Gastroesophageal sphincter (tissue), 4 donors: ENCODE measurements around the gene ULK1. TPM values are rescaled to one million over a fixed set of nuclear protein-coding genes. Genes with fewer than 3 reads are reported as not detected.

Source experiments
- ATAC-seq: fragments of 150-250 bp; one replicate; pipeline ENCODE4 v1.9.1; 2016; ENCODE audit warnings: mild to moderate bottlenecking, moderate library complexity
- H3K27ac ChIP-seq, 4 donors: fragments of 200-600 bp; sonication (generic) in 3 of 4; 1 replicate in 3 of 4; 2 replicates in 1 of 4; pipeline ENCODE4 v1.5.1; 2016 to 2019
- H3K27me3 ChIP-seq: fragments of 200-600 bp; sonication (generic); one replicate; pipeline ENCODE4 v1.5.1; 2019
- H3K36me3 ChIP-seq, 2 donors: fragments of 200-600 bp; sonication (generic); one replicate each; pipeline ENCODE4 v1.5.1; 2019; ENCODE audit warnings: control low read depth in 1 of 2
- H3K4me1 ChIP-seq, 3 donors: fragments of 200-600 bp; sonication (generic); 1 replicate in 2 of 3; 2 replicates in 1 of 3; pipeline ENCODE4 v1.5.1; 2016 to 2019; ENCODE audit warnings: control low read depth in 2 of 3
- H3K4me3 ChIP-seq, 2 donors: fragments of 200-600 bp; sonication (generic); one replicate each; pipeline ENCODE4 v1.5.1; 2019; ENCODE audit warnings: mild to moderate bottlenecking in 1 of 2, moderate library complexity in 1 of 2
- H3K9me3 ChIP-seq, 3 donors: fragments of 200-600 bp; sonication (generic); one replicate each; pipeline ENCODE4 v1.5.1; 2017 to 2019; ENCODE audit warnings: control low read depth in 2 of 3
- EP300 ChIP-seq: sonication (generic); formaldehyde crosslinking; IDR thresholded peaks from one replicate; pipeline ENCODE4 v1.6.1; 2017; ENCODE audit warnings: antibody characterized with exemption, mild to moderate bottlenecking
- POLR2A ChIP-seq, 2 donors: fragments of 450-650 bp; IDR thresholded peaks; one replicate each; pipeline ENCODE4 v1.6.1; 2017; ENCODE audit warnings: antibody characterized with exemption in 2 of 2, mild to moderate bottlenecking in 2 of 2, moderate library complexity in 1 of 2
- POLR2AphosphoS5 ChIP-seq: sonication (generic); formaldehyde crosslinking; IDR thresholded peaks from one replicate; pipeline ENCODE4 v1.6.1; 2017; ENCODE audit warnings: antibody characterized with exemption
- WGBS, 2 donors: methylation state at CpG; one replicate each; pipeline ENCODE4 v1.1.5; 2018; ENCODE audit warnings: low coverage in 1 of 2; 5-methylcytosine and 5-hydroxymethylcytosine counted together
- total RNA-seq, 4 donors: library from RNA; depleted of rRNA; stranded (reverse); fragments of >200 nt; gene quantifications; one replicate each; pipeline ENCODE4 v1.1.0, GENCODE V29; 2016
- TF ChIP-seq, protein P1 (sequence below), 4 experiments: fragments of 200-600 bp in 2 of 4; fragments of 450-650 bp in 2 of 4; sonication (generic) in 1 of 4; IDR thresholded peaks; one replicate each; pipeline ENCODE4 v1.5.1; 2017 to 2019; ENCODE audit warnings: antibody characterized with exemption in 4 of 4, mild to moderate bottlenecking in 2 of 4, moderate library complexity in 2 of 4

The ULK1 gene
- total RNA-seq, 4 donors from 2014 or later, result 10.0 to 34.2 (median 21.8) TPM

DNA sequence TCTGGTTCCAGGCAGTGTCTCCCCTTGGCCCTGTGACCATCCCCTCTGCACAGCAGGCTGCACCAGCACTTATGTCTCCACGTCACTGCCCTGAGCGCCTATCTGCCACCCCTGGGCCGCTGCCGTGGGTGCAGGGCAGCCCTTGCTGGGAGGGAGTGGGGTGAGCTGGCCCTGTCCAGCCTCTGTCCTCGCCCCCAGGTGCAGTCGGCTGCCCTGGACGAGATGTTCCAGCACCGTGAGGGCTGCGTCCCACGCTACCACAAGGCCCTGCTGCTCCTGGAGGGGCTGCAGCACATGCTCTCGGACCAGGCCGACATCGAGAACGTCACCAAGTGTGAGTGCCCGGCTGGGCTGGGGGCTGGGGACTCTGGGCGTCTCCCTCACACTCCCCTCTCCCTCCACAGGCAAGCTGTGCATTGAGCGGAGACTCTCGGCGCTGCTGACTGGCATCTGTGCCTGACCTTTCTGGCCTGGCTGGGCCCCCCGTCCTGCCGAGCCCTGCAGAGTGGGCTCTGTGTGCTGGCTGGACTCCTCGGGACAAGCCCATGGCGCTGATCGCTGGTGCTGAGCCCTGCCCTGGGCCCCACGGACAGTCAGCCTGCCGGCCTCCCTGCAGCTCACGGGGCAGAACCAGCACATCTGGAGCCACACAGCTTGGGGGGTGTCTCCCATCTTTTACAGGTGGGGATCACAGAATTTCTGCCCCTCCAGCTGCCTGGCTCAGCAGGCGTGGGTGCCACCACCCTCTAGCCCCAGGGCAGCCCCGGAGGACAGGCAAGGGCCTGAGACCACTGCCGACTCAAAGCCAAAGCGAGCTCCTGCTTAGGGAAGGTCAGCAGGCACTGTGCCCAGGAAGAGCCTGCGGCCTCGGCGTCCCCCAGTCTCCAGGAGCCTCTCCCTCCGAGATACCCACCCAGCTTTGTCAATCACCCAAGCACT lies 26.7 kb downstream of the ULK1 start:
- Histone ChIP-seq H3K27me3 (no peaks in the 10 kb centered on the region), H3K27ac (no peak overlapping the region), H3K4me1 (peaks cover 0 to 10% (median 0%) of the 10 kb centered on the region in 3 donors), H3K36me3 (peaks cover 0 to 69% of the 10 kb centered on the region in 2 donors), H3K4me3 (no peak overlapping the region), H3K9me3 (no peaks in the 10 kb centered on the region)
- WGBS, 2 donors, result no CpG with 5 or more reads among the region's 35 CpGs
- TF ChIP-seq EP300, result no peak
- TF ChIP-seq POLR2AphosphoS5, result no peak
- ATAC-seq, result no peak

DNA sequence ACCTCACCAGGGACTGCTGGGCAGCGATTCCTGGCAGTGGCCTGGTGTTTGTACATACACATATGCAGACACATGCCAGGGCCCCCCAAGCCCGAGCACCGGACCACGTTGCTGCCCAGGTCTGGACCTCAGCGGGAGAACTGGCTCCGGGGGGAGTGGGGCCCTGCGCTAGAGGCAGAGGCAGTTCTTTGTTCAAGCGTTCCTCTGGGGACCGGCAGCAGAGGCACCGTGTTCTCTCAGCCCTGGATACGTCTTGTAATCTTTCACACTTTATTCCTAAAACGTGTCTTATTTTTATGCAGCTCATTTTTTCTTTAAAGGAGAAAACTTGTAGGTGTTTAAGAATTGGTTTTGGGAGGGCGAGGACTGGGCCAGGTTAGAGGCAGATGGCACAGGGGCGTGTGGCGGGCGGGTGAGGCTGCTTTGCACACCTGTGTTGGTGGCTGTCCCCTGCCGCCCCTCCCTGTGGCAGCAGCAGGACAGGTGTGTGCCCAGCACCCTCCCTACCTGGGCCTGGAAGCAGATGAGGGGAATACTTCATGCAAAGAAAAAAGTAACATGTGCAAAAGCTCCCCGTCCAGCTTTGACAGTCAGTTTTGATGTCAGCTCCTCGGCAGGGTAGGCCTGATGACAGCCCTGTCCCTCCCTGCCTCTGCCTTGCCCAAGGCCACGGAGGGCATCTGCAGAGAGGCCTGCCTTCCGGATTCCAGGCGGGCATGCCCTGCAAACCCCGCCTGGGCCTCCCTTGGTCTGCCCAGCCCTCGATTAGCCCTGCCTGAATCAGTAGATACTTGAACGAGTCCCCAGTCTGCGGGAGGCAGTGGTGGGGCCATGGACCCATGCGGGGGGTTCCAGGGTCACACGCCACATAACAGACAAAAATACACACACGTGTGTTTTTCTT lies 27.7 kb downstream of the ULK1 start:
- Histone ChIP-seq H3K4me1 (peaks cover 0 to 10% (median 0%) of the 10 kb centered on the region in 3 donors), H3K4me3 (no peak overlapping the region), H3K9me3 (no peaks in the 10 kb centered on the region), H3K27me3 (no peaks in the 10 kb centered on the region), H3K27ac (no peak overlapping the region), H3K36me3 (peaks cover 0 to 61% of the 10 kb centered on the region in 2 donors)
- WGBS, 2 donors, result 66 to 75% methylated on average over 6 to 8 of the region's 29 CpGs
- ATAC-seq, result no peak
- TF ChIP-seq POLR2AphosphoS5, result no peak
- TF ChIP-seq EP300, result no peak
- TF ChIP-seq POLR2A (IDR thresholded peaks at IDR 0.05), result no peak
- TF ChIP-seq, protein P1, sequence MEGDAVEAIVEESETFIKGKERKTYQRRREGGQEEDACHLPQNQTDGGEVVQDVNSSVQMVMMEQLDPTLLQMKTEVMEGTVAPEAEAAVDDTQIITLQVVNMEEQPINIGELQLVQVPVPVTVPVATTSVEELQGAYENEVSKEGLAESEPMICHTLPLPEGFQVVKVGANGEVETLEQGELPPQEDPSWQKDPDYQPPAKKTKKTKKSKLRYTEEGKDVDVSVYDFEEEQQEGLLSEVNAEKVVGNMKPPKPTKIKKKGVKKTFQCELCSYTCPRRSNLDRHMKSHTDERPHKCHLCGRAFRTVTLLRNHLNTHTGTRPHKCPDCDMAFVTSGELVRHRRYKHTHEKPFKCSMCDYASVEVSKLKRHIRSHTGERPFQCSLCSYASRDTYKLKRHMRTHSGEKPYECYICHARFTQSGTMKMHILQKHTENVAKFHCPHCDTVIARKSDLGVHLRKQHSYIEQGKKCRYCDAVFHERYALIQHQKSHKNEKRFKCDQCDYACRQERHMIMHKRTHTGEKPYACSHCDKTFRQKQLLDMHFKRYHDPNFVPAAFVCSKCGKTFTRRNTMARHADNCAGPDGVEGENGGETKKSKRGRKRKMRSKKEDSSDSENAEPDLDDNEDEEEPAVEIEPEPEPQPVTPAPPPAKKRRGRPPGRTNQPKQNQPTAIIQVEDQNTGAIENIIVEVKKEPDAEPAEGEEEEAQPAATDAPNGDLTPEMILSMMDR (IDR thresholded peaks at IDR 0.05), result no peak

DNA sequence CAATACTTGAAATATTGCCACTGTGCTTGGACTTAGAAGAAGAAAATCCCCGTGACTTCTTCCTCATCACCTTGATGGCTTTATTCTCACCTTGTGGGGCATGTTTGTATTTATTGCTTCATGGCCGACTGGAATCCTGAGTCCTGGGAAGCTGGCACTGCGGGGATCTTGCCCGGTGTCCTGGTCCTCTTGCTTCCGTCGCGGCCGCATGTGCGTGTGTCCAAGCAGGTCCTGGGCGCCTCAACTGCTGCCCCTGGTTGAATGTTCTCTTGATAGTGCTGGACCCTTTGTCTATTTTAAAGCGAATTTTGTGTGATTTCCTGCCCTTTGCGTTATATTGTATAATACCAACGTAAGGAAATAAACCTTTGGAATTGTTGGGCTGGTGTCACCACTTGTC lies 28.4 kb downstream of the ULK1 start:
- peaks cover 0 to 55% of the 10 kb centered on the region in 2 donors for H3K36me3 ChIP-seq
- H3K4me1 ChIP-seq, result peaks cover 0 to 14% (median 0%) of the 10 kb centered on the region in 3 donors
- no peak overlapping the region for H3K27ac ChIP-seq
- H3K27me3 ChIP-seq, result no peaks in the 10 kb centered on the region
- no peaks in the 10 kb centered on the region for H3K9me3 ChIP-seq
- TF ChIP-seq POLR2AphosphoS5 (no peak), EP300 (no peak), POLR2A (IDR thresholded peaks at IDR 0.05) (no peak)
- TF ChIP-seq, protein P1 (IDR thresholded peaks at IDR 0.05), result no peak
- no peak for ATAC-seq
- no peak overlapping the region for H3K4me3 ChIP-seq
- WGBS, 2 donors, result 87 to 88% methylated on average over 10 of the region's 13 CpGs

DNA sequence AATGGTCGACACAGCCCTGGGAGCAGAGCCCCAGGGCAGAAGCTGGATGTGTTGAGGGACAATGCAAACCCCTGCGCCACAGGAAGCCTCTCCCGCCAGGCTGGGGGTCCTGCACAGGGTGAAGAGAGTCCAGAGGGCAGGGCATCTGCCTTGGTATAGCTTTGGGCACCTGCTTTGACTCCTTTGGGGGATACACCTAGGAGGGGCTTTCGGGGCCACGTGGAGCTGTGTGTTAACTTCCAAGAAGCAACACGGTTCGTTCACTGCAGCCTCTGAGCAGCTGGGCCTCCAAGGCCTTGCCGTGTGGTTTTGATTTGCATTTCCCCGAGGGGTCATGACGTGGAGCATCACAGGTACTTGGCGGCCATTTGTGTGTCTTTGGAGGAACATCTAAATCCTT lies 28.8 kb downstream of the ULK1 start:
- no peak for TF ChIP-seq POLR2A (IDR thresholded peaks at IDR 0.05)
- TF ChIP-seq, protein P1 (IDR thresholded peaks at IDR 0.05), result no peak
- TF ChIP-seq EP300, result no peak
- no peak for TF ChIP-seq POLR2AphosphoS5
- WGBS, 2 donors, result 82 to 83% methylated on average over 6 to 7 of the region's 11 CpGs
- ATAC-seq, result no peak
- no peaks in the 10 kb centered on the region for H3K9me3 ChIP-seq
- H3K27ac ChIP-seq, result no peak overlapping the region
- peaks cover 0 to 50% of the 10 kb centered on the region in 2 donors for H3K36me3 ChIP-seq
- H3K4me1 ChIP-seq, result peaks cover 0 to 19% (median 0%) of the 10 kb centered on the region in 3 donors
- no peaks in the 10 kb centered on the region for H3K27me3 ChIP-seq
- H3K4me3 ChIP-seq, result no peak overlapping the region
